Right lobe of liver (tissue), 6 donors: Measurements from ENCODE around the gene PAX8. TPM values are rescaled to one million over a fixed set of nuclear protein-coding genes. Genes with fewer than 3 reads are reported as not detected.

Source experiments
- ATAC-seq, 4 donors: fragments of 200-7000 bp; cut with Tn5 transposase; one replicate each; pipeline ENCODE4 v1.9.1; 2020; ENCODE audit warnings: mild to moderate bottlenecking in 4 of 4, moderate library complexity in 4 of 4
- DNase-seq, 3 donors: peaks; one replicate each; pipeline ENCODE4 v3.0.0-alpha.2; 2020
- H3K27ac ChIP-seq, 3 donors: fragments of 200-600 bp; one replicate each; pipeline ENCODE4 v1.8.0; 2022
- H3K27me3 ChIP-seq, 2 donors: fragments of 200-600 bp; one replicate each; pipeline ENCODE4 v1.8.0; 2022
- H3K36me3 ChIP-seq, 4 donors: fragments of 200-600 bp; sonication (generic) in 1 of 4; one replicate each; pipeline versions ENCODE4 v1.5.1 to v1.8.0; 2017 to 2022; ENCODE audit warnings: control low read depth in 1 of 4
- H3K4me1 ChIP-seq, 4 donors: fragments of 200-600 bp; sonication (generic) in 1 of 4; one replicate each; pipeline versions ENCODE4 v1.5.1 to v1.8.0; 2017 to 2022; ENCODE audit warnings: control low read depth in 1 of 4
- H3K4me3 ChIP-seq, 3 donors: fragments of 200-600 bp; one replicate each; pipeline ENCODE4 v1.8.0; 2022
- H3K9me3 ChIP-seq, 4 donors: fragments of 200-600 bp; sonication (generic) in 1 of 4; one replicate each; pipeline versions ENCODE4 v1.5.1 to v1.8.0; 2017 to 2022; ENCODE audit warnings: control low read depth in 1 of 4
- POLR2A ChIP-seq: fragments of 450-650 bp; IDR thresholded peaks from one replicate; pipeline ENCODE4 v1.6.1; 2017; ENCODE audit warnings: antibody characterized with exemption, mild to moderate bottlenecking
- WGBS: methylation state at CpG from one replicate; pipeline ENCODE4 v1.1.6; 2018; ENCODE audit warnings: low coverage, low lambda C conversion rate; ENCODE audit not compliant: insufficient coverage; ENCODE audit errors: missing lambda C conversion rate; 5-methylcytosine and 5-hydroxymethylcytosine counted together
- intact Hi-C, 2 donors: fragments of 100-400 bp; cut with DNase I; formaldehyde crosslinking; loops; one replicate each; pipeline versions ENCODE4 v1.11.2 to v1.14.1; 2022
- total RNA-seq, 6 experiments: library from RNA; depleted of rRNA in 2 of 6; stranded (reverse); fragments of >200 nt in 2 of 6; fragmentation: NEBNext Ultra II Directional in 3 of 6; extraction: Animal tissue kit (Norgen Biotek cat#: 25700) in 3 of 6; gene quantifications; one replicate each; pipeline versions ENCODE4 v1.1.0 to v1.2.4, GENCODE V29; 2016 to 2023
- TF ChIP-seq, protein P1 (sequence below), 4 donors: fragments of 200-600 bp in 3 of 4; fragments of 450-650 bp in 1 of 4; IDR thresholded peaks; one replicate each; pipeline versions ENCODE4 v1.5.1 to v1.8.0; 2016 to 2022; ENCODE audit warnings: antibody characterized with exemption in 4 of 4, mild to moderate bottlenecking in 2 of 4
- donor health status: DM: no; HTN: yes; CAD: no.
- donor health status: DM: no; HTN: no; CAD: no.
- donor health status: DM: no; HTN: no; CAD: no.
- donor health status: DM: no; HTN: yes; CAD: no.
- donor health status: DM: no; HTN: yes; CAD: no.

Gene PAX8
- total RNA-seq, 6 experiments from 2014 or later: 0.27 to 1.9 (median 0.86) TPM

DNA sequence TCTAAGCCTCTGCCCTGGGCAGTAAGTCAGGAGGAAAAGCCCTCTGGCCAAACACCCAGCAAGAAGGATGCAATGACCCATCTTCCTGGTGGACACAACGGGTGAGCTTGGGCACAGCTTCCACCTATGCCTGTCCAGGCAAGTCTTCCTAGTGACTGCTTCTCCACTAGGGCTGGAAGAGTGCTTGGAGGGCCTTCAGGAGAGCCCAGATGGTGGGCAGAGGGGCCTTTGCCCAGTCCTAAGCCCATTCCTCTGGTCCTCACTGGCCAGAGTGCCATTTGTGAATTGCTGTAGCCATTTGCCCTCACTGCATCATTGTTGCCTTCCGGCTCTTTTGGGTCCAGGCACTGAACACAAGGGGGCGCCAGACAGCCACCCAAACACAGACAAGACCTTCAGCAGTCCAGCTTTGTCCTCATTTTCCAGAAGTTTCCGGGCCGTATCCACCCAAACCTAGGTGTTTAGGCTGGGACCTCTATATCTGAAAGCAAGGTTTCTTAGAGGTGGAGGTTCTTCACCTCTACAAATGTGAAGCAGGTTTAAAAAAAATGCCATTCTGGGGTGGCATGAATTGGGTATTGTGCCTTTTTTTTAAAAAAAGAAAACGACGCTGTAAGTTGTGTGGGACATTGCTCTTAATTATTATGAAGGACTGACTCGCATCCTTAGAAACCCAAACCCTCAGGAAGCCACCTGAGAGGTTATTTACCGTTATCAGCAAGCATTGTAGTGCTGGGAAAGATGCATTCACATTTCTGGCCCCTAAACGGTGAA is 29.5 kb downstream of the PAX8 start:
- H3K4me1 ChIP-seq: peaks cover 0 to 33% (median 14%) of the 10 kb centered on the region in 4 donors
- no peak overlapping the region for H3K4me3 ChIP-seq
- no peaks in the 10 kb centered on the region for H3K36me3 ChIP-seq
- ATAC-seq: peak; percentile 74 to 84 (median 78)
- DNase-seq: peak; percentile 76 to 86 (median 84)
- TF ChIP-seq, protein P1, sequence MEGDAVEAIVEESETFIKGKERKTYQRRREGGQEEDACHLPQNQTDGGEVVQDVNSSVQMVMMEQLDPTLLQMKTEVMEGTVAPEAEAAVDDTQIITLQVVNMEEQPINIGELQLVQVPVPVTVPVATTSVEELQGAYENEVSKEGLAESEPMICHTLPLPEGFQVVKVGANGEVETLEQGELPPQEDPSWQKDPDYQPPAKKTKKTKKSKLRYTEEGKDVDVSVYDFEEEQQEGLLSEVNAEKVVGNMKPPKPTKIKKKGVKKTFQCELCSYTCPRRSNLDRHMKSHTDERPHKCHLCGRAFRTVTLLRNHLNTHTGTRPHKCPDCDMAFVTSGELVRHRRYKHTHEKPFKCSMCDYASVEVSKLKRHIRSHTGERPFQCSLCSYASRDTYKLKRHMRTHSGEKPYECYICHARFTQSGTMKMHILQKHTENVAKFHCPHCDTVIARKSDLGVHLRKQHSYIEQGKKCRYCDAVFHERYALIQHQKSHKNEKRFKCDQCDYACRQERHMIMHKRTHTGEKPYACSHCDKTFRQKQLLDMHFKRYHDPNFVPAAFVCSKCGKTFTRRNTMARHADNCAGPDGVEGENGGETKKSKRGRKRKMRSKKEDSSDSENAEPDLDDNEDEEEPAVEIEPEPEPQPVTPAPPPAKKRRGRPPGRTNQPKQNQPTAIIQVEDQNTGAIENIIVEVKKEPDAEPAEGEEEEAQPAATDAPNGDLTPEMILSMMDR (IDR thresholded peaks at IDR 0.05): peak; percentile 90 to 94 (median 92)
- no peak for TF ChIP-seq POLR2A
- intact Hi-C loops: loop anchor here in 1 of 2 donors (5.0 kb wide), 1 partner anchor 123 kb away; no protein-coding TSS in a partner anchor
- H3K27me3 ChIP-seq: no peaks in the 10 kb centered on the region
- H3K27ac ChIP-seq: peak overlapping the region in 2 of 3 donors; percentile 15 to 55
- H3K9me3 ChIP-seq: no peaks in the 10 kb centered on the region
- WGBS: 36% methylated on average over 9 of the region's 10 CpGs

DNA sequence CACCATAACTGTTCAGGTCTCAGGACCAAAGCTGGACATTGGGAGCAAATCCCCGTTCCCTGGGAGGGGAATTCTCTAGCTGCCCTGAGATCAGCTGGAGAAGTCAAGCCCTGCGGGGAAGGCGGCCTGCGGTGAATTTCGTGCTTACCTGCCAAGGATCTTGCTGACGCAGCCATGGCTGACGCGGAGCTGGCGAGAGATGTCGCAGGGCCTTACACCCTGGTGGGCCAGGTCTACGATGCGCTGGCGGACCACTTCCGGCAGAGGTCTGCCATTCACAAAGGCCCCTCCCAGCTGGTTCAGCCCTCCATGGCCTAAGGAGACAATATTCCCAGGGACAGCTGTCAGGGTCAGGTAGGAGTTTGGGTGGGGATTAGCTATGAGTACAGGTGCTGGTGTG is 32.1 kb downstream of the PAX8 start:
- TF ChIP-seq, protein P1 (IDR thresholded peaks at IDR 0.05): no peak
- TF ChIP-seq POLR2A: no peak
- no peaks in the 10 kb centered on the region for H3K36me3 ChIP-seq
- H3K4me1 ChIP-seq: peaks cover 0 to 33% (median 14%) of the 10 kb centered on the region in 4 donors
- H3K27me3 ChIP-seq: no peaks in the 10 kb centered on the region
- DNase-seq (peak in 1 of 3 donors; percentile 55), ATAC-seq (no peak)
- no peak overlapping the region for H3K4me3 ChIP-seq
- no peaks in the 10 kb centered on the region for H3K9me3 ChIP-seq
- intact Hi-C loops: loop anchor here in 1 of 2 donors (5.0 kb wide), 1 partner anchor 126 kb away; no protein-coding TSS in a partner anchor
- no CpG with 5 or more reads among the region's 14 CpGs for WGBS
- H3K27ac ChIP-seq: peak overlapping the region in 2 of 3 donors; percentile 68 to 69

DNA sequence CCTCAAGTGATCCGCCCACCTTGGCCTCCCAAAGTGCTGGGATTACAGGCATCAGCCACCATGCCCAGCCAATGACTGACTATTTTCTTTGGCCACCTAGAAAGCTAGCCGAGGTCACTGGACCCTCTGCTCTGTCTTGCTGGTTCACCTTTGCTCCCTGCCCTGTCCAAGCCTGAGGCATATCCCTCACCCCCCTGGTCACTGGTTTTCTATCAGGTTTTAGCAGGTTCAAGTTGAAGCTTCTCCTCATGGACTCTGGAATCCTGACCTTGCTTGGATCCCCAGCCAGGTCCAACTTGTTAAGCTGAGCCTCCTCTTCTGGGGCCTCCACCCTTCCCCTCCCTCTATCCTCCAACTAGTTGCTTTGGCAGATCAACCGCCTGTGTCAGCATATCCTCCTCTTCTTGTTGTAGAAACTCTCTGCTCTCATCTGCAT is 33.4 kb downstream of the PAX8 start:
- no peak for TF ChIP-seq POLR2A
- TF ChIP-seq, protein P1 (IDR thresholded peaks at IDR 0.05): no peak
- no peaks in the 10 kb centered on the region for H3K27me3 ChIP-seq
- H3K36me3 ChIP-seq: no peaks in the 10 kb centered on the region
- intact Hi-C loops: loop anchor here in 1 of 2 donors (5.0 kb wide), 1 partner anchor 127 kb away; no protein-coding TSS in a partner anchor
- no peaks in the 10 kb centered on the region for H3K9me3 ChIP-seq
- DNase-seq: peak in 2 of 3 donors; percentile 81 to 85
- 25% methylated on average over 3 of the region's 3 CpGs for WGBS
- H3K4me1 ChIP-seq: peaks cover 0 to 45% (median 14%) of the 10 kb centered on the region in 4 donors
- peak; percentile 46 to 87 (median 82) for ATAC-seq
- no peak overlapping the region for H3K4me3 ChIP-seq
- H3K27ac ChIP-seq: peak overlapping the region; percentile 12 to 69 (median 68)

DNA sequence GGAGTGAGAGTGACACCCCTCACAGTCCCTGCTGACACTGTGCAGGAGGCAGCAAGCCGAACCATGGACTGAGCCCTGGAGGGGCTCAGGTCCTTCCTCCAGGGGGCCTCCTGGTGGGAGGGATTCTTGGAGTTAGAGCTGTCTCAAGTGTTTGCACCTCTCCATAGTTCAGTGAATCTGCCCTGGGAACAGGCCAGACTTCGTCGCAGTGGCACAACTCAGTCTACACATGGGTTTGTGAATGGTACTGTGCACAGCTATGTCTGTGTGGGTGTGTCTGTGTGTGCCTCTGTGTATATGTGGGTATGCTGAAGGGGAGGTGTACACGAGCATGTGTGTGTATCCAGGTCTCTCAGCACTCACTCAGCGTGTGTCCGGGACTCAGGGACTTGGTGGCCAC is 36.4 kb downstream of the PAX8 start:
- ATAC-seq: no peak
- no peak overlapping the region for H3K27ac ChIP-seq
- H3K9me3 ChIP-seq: no peaks in the 10 kb centered on the region
- no peaks in the 10 kb centered on the region for H3K27me3 ChIP-seq
- no peak overlapping the region for H3K4me3 ChIP-seq
- WGBS: 80% methylated on average over 2 of the region's 6 CpGs
- no peak for DNase-seq
- intact Hi-C loops: no loop called here
- TF ChIP-seq, protein P1 (IDR thresholded peaks at IDR 0.05): no peak
- no peak for TF ChIP-seq POLR2A
- H3K4me1 ChIP-seq: peaks cover 0 to 52% (median 10%) of the 10 kb centered on the region in 4 donors
- H3K36me3 ChIP-seq: no peaks in the 10 kb centered on the region
